Measurements from ENCODE around the gene PMM1. TPM values are rescaled to one million over a fixed set of nuclear protein-coding genes. Genes with fewer than 3 reads are reported as not detected.
"Not testable (repeated sequence)": the region's sequence is repeated elsewhere in the genome, so short reads cannot be mapped to it uniquely, and the experiment has no call there.

The PMM1 gene
- polyA plus RNA-seq (2014; cell fraction: cytosol; rRNA removed): 13.8 and 15.9 TPM in 2 replicates
- 32.8 and 41.7 TPM in 2 replicates for polyA plus RNA-seq (2014; cell fraction: nucleus; rRNA removed)

GRCh38 chr22:41589391-41590241 is at the start of gene PMM1:
PMM1 (minus strand) TSS chr22:41589840; CDS start chr22:41589805, 35 bp downstream.
- DNase-seq (ENCODE audit: low spot score): peak; percentile 100

DNA sequence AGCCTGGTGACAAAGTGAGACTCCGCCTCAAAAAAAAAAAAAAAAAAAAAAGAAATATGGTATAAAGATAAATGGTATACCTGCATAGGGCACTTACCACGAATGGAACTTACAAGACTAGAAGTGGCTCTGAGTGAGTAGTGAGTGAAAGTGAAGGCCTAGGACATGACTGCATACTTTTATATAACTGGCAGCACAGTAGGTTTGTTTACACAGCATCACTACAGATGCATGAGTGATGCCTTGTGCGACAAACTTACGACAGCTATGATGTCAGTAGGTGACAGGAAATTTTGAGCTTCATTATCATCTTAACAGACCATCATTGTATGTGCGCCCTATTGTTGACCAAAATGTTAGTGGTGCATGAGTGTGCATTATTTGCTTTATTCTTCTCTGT is 49.1 kb upstream of the PMM1 start:
- no peak for DNase-seq (ENCODE audit: low spot score)

DNA sequence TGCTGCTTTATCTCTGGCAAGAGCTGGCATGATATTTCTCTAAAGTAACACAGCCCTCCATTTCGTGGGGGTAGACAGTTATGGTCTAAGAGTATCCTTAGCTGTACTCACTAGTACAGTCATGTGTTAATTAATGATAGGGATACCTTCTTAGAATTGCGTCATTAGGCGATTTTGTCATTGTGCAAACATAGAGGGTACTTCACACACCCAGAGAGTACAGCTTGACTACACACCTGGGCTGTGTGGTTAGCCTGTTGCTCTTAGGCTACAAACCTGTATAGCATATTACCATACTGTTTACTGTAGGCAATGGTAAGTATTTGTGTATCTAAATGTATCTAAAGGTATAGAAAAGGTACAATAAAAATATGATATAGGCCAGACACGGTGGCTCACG is 48.5 kb upstream of the PMM1 start:
- no peak for DNase-seq (ENCODE audit: low spot score)

DNA sequence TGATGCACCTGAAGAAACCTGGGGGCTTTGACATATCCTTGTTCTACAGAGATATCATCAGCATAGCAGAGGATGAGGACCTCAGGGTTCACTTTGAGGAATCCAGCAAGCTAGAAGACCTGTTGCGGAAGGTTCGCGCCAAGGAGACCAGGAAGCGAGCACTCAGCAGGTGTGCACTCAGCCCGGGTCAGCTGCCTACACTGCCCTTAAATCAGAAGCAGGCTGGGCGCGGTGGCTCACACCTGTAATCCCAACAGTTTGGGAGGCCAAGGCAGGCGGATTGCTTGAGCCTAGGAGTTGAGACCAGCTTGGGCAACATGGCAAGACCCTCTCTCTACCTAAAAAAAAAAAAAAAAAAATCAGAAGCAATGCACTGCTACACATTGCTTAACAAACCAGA is 48.0 kb upstream of the PMM1 start:
- not testable (repeated sequence) for DNase-seq (ENCODE audit: low spot score)

DNA sequence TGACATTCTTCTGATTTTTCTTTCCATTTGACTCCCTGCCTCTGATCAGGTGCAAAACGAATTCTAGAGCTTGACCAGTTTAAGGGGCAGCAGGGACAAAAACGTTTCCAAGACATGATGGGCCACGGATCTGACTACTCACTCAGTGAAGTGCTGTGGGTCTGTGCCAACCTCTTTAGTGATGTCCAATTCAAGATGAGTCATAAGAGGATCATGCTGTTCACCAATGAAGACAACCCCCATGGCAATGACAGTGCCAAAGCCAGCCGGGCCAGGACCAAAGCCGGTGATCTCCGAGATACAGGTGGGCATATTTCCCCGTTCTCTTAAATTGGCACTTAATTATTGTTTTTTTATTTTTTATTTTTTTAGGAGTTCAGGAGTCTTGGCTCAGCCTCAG is 46.8 kb upstream of the PMM1 start:
- no peak for DNase-seq (ENCODE audit: low spot score)

GRCh38 chr22:41634610-41635009 is 45.0 kb upstream of the PMM1 start:
- not testable (repeated sequence) for DNase-seq (ENCODE audit: low spot score)

DNA sequence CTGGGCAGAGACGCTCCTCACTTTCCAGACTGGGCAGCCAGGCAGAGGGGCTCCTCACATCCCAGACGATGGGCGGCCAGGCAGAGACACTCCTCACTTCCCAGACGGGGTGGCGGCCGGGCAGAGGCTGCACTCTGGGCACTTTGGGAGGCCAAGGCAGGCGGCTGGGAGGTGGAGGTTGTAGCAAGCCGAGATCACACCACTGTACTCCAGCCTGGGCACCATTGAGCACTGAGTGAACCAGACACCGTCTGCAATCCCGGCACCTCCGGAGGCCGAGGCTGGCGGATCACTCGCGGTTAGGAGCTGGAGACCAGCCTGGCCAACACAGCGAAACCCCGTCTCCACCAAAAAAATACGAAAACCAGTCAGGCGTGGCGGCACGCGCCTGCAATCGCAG is 42.0 kb upstream of the PMM1 start:
- not testable (repeated sequence) for DNase-seq (ENCODE audit: low spot score)

- DNase-seq (ENCODE audit: low spot score): not testable (repeated sequence)
Measured at GRCh38 chr22:41631115-41631514, 41.5 kb upstream of the PMM1 start.

DNA sequence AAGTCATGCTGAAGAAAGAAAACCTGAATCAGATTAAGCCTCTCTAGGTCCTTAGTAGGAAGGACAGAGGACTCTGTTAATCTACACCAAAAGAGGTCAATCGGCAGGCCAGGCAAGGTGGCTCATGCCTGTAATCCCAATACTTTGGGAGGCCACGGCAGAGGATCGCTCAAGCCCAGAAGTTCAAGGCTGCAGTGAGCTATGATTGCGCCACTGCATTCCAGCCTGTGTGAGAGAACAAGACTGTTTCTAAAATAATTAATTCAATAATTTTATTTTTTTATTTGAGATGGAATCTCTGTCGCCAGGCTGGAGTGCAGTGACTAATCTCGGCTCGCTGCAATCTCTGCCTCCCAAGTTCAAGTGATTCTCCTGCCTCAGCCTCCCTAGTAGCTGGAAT is 35.9 kb upstream of the PMM1 start:
- no peak for DNase-seq (ENCODE audit: low spot score)

DNA sequence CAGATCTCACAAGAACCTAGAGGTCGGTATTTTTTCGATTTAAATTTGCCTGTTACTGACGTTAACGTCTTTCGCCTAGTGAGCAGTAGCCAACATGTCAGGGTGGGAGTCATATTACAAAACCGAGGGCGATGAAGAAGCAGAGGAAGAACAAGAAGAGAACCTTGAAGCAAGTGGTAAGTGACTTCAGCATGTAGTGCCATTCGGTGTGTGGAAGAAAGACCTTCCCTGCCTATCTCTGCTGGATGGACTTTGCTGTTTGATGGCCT is 32.2 kb upstream of the PMM1 start:
- no peak for DNase-seq (ENCODE audit: low spot score)

DNA sequence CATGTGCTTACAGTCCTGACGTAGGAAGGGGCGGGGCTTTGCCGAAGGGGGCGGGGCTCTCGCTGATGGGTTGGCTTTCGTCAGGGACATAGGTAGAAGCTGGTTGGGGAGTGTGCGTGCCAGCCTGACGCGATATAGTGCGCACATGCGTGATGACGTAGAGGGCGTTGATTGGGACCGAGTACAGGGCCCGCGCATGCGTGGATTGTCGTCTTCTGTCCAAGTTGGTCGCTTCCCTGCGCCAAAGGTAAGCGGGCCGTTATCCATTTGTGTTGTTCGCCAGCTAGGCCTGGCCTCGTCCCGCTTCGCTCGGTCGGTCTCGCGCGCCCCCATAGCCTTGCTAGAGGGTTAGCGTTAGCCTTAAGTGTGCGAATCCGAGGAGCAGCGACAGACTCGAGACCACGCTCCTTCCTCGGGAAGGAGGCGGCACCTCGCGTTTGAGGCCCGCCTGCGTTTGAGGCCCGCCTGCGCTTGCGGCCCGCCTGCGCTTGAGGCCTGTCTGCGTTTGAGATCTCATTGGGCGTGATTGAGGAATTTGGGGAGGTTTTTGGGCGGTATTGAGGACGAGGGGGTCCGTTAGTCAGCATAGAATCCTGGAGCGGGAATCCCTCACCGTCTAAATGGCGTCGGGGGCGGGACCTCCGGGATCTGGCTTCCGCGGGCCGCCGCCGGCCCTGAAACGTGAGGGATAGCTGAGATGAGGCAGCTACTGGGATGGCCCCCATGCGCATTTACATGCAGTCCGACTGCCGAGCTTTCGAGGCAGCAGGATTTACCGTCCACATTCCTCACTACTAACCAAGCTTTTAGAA is 31.7 kb upstream of the PMM1 start, which contains the start of gene XRCC6:
Gene XRCC6 (plus strand): TSS at position 197 of the 812 bp plus-strand sequence. CDS start 710 bp downstream, outside the sequence.
- peak; percentile 100 for DNase-seq (ENCODE audit: low spot score)

GRCh38 chr22:41620589-41621098 is 31.0 kb upstream of the PMM1 start, which contains the start of gene DESI1:
DESI1 (minus strand) TSS chr22:41621043; CDS start chr22:41620839, 204 bp downstream.
- no peak for DNase-seq (ENCODE audit: low spot score)

DNA sequence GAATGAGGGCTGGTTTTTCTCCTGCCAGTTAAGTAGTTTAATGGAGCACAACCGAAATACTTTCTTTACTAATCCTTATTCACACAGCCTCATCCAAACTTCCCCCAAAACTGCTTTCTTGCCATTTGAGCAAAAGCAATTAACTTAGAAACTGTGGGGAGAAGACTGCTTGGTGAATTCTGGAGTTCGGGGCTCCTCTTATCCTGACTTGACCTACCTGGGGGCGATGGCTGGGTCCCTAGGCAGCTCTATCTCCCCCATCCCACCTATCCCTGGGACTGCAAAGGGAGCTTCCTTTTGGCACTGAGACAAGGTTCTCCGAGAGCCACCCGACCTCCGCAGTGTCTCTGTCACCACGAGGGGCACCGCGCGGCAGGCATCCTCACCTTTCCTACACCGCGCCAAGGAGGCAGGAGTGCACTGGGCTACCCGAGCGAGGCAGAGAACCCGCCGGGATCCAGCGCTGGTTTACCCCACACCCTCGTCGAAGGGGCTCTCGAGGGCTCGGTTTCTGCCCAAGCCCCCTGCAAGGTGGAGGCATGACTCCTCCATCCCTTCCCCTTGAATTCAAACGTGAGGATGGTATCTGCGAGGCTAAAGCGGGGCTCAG is 30.4 kb upstream of the PMM1 start:
- DNase-seq (ENCODE audit: low spot score): peak; percentile 54

GRCh38 chr22:41613456-41613855 is 23.8 kb upstream of the PMM1 start:
- DNase-seq (ENCODE audit: low spot score): no peak

- DNase-seq (ENCODE audit: low spot score): no peak
Measured at GRCh38 chr22:41612603-41613306, 23.1 kb upstream of the PMM1 start.

- no peak for DNase-seq (ENCODE audit: low spot score)
Measured at GRCh38 chr22:41608386-41608785, 18.7 kb upstream of the PMM1 start.

DNA sequence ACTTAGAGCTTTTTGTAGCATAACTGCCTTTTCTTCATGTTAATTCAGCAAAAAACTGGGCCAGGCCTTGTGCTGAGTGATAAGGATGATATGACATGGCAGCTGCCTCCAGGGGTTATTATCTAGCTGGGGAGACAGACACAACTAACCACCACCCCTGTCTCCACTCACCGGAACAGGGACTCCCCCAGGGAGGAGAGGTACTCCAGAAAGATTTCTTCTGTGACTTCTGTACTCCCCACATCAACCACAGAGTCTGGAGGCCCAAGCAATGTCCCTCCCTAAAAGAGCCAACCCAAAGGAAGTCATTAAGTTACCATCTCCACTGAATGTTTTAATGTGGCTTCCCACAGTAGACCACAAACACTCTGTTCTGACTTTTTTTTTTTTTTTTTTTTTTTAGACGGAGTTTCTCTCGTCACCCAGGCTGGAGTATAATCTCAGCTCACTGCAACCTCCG is 14.3 kb upstream of the PMM1 start:
- DNase-seq (ENCODE audit: low spot score): no peak

DNA sequence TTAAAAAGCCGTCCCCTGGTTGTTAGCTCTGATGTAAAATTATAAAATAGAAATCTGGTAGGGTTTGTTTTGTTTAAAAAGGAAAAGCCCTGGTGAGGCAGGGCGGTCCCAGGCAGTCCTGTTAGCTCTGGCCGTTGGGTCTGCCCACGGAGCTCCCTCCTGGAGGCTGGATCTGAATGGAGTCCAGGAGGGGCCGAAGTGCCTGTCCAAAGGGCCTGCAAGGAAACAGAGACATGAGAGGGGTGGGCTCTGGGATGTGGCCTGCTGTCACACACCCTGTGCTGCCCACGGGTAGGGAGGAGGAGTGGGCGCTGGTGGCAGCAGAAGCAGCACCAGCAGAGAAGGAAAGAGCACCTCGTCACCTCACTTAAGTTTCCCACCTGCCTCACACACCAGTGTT is 11.3 kb upstream of the PMM1 start:
- DNase-seq (ENCODE audit: low spot score): no peak

DNA sequence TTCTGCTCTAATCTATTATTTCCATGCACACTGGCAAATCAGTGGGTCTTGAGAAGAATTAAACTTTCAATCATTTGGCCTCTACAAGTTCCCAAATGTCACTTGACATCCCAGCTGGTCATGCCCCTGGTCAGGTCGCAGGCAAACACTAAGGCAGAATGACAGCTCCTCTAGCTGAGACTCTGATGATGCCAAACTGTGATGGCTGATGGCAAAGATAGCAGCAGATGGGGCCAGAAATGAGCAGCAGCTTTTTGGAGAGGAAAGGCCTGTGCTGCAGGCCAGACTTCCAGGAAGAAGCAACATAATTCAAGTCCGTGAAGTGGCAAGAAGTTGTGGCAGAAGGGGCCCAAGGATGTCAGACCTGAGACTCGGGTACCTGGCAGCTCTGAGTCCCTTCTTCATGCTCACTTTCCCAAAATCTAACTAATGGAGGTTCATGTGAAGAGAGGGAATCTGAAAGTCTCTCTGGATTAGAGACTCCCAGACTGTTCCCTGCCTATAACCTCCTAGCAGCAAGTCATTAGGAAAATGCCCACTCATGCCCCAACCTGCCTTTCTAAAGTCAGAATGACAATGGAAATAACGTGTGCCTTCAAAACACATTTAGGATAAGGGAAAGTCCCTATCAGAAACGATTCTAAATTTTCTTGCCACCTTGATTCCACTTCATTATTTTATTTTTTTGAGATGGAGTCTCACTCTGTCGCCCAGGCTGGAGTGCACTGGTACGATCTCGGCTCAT is 9.4 kb upstream of the PMM1 start:
- DNase-seq (ENCODE audit: low spot score): no peak

DNA sequence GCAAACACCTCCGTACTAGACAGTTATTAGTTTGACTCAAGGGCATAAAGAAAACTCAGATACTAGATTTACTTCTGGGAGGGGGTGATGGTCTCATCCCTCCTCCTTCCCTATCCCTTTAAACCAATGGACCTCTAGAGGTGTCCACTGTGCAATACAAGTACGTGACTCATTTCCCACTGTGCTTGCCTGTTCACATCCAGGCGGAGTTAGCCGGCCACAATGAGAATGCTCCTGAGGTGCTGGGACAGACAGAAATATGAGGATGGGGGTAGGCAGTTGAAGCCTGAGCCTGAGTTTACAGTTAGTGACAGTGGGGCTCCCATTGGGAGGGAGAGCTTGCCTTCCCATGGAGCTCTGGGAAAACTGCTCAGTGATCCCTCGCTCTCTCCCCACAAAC is 8.4 kb upstream of the PMM1 start:
- no peak for DNase-seq (ENCODE audit: low spot score)

DNA sequence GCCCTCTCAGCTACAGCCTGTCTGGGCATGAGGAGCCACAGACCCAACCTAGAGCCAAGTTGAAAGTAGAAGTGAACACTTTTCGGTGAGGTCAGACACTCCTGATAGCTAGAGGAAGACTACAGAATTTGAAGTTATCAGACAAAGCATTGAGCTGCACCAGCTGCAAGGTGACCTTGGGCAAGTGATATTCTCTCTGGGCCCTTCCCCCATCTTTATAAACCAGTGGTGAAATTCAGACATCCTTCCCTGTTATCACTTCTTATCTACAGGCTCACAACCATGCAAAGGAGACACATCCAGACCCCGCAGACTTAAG is 8.0 kb upstream of the PMM1 start:
- DNase-seq (ENCODE audit: low spot score): no peak
